Fibroblast of lung (primary cell): Measurements from ENCODE around the gene LRRC17.

ENCODE experiments used
- EZH2 ChIP-seq: IDR thresholded peaks from 2 replicates; pipeline ENCODE4 v1.5.1; 2012; ENCODE audit warnings: low read length, control low read depth, mild to moderate bottlenecking; ENCODE audit errors: missing control alignments
- TF ChIP-seq, protein P1 (sequence below), 2 donors: IDR thresholded peaks in 1 of 2; conservative IDR thresholded peaks in 1 of 2; 1 replicate in 1 of 2; 2 replicates in 1 of 2; pipeline ENCODE4 v1.5.1; 2011 to 2012; ENCODE audit warnings: low read length in 2 of 2, control low read depth in 1 of 2, inconsistent platforms in 1 of 2, low read depth in 1 of 2, mild to moderate bottlenecking in 1 of 2

GRCh38 chr7:102897856-102898531, 14.8 kb upstream of the LRRC17 start:
- TF ChIP-seq, protein P1, sequence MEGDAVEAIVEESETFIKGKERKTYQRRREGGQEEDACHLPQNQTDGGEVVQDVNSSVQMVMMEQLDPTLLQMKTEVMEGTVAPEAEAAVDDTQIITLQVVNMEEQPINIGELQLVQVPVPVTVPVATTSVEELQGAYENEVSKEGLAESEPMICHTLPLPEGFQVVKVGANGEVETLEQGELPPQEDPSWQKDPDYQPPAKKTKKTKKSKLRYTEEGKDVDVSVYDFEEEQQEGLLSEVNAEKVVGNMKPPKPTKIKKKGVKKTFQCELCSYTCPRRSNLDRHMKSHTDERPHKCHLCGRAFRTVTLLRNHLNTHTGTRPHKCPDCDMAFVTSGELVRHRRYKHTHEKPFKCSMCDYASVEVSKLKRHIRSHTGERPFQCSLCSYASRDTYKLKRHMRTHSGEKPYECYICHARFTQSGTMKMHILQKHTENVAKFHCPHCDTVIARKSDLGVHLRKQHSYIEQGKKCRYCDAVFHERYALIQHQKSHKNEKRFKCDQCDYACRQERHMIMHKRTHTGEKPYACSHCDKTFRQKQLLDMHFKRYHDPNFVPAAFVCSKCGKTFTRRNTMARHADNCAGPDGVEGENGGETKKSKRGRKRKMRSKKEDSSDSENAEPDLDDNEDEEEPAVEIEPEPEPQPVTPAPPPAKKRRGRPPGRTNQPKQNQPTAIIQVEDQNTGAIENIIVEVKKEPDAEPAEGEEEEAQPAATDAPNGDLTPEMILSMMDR (conservative IDR thresholded peaks at IDR 0.05 in 1 of 2, IDR thresholded peaks at IDR 0.05 in 1 of 2; ENCODE audit: low read depth in 1 of 2, low read length in 2 of 2): no peak
- TF ChIP-seq EZH2: no peak
